K562 (cell line): Measurements from ENCODE around the gene SDS. TPM values are rescaled to one million over a fixed set of nuclear protein-coding genes. Genes with fewer than 3 reads are reported as not detected.

Experiments
- AFF1 ChIP-seq, 2 experiments: fragments of 450-650 bp; IDR thresholded peaks; 2 replicates each; pipeline ENCODE4 v1.6.1; 2018; ENCODE audit warnings: mild to moderate bottlenecking in 2 of 2, low read depth in 1 of 2; ENCODE audit not compliant: partially characterized antibody in 2 of 2
- BRD9 ChIP-seq: fragments of 450-650 bp; IDR thresholded peaks from 2 replicates; pipeline ENCODE4 v1.6.1; 2018; ENCODE audit warnings: low read depth; ENCODE audit not compliant: partially characterized antibody
- HDAC2 ChIP-seq: fragments of 450-650 bp; IDR thresholded peaks from 2 replicates; pipeline ENCODE4 v1.6.1; 2016; ENCODE audit warnings: mild to moderate bottlenecking
- IRF2 ChIP-seq: sonication (generic); formaldehyde crosslinking; IDR thresholded peaks from 2 replicates; pipeline ENCODE4 v1.8.1; 2022; ENCODE audit warnings: mild to moderate bottlenecking, missing genetic modification reagents
- KLF16 ChIP-seq: IDR thresholded peaks from 2 replicates; pipeline ENCODE4 v1.6.1; 2016; ENCODE audit warnings: antibody characterized with exemption
- LCOR ChIP-seq: sonication (generic); formaldehyde crosslinking; IDR thresholded peaks from 2 replicates; pipeline ENCODE4 v1.8.0; 2022; ENCODE audit warnings: mild to moderate bottlenecking, missing genetic modification reagents
- MBD2 ChIP-seq: sonication (generic); IDR thresholded peaks from 2 replicates; pipeline ENCODE4 v1.6.1; 2016; ENCODE audit warnings: low read depth, borderline replicate concordance
- NCOA2 ChIP-seq, 2 experiments: fragments of 450-650 bp; IDR thresholded peaks; 2 replicates each; pipeline ENCODE4 v1.6.1; 2018; ENCODE audit warnings: mild to moderate bottlenecking in 2 of 2, moderate library complexity in 1 of 2; ENCODE audit not compliant: partially characterized antibody in 2 of 2
- PML ChIP-seq: IDR thresholded peaks from 2 replicates; pipeline ENCODE4 v1.6.1; 2012; ENCODE audit warnings: low read length, inconsistent platforms
- PPARD ChIP-seq: fragments of 250-450 bp; sonication (Bioruptor Pico); IDR thresholded peaks from 2 replicates; pipeline ENCODE4 v1.8.0; 2022; ENCODE audit warnings: inconsistent platforms, mild to moderate bottlenecking, moderate library complexity
- RBM34 ChIP-seq: fragments of 200-400 bp; formaldehyde crosslinking; IDR thresholded peaks from 2 replicates; pipeline ENCODE4 v1.6.1; 2018; ENCODE audit warnings: low read length, borderline replicate concordance; ENCODE audit not compliant: insufficient read depth
- SUPT5H ChIP-seq: fragments of 450-650 bp; IDR thresholded peaks from 2 replicates; pipeline ENCODE4 v1.6.1; 2016
- TAF1 ChIP-seq: IDR thresholded peaks from 2 replicates; pipeline ENCODE4 v1.6.1; 2011; ENCODE audit warnings: mild to moderate bottlenecking, low read length, moderate library complexity; ENCODE audit not compliant: insufficient read depth, control insufficient read depth, severe bottlenecking; ENCODE audit errors: extremely low read depth
- ZBTB1 ChIP-seq: sonication (generic); formaldehyde crosslinking; IDR thresholded peaks from 2 replicates; pipeline ENCODE4 v1.8.1; 2023; ENCODE audit warnings: missing genetic modification reagents, low read depth, mild to moderate bottlenecking, borderline replicate concordance
- ZBTB7A ChIP-seq: IDR thresholded peaks from 2 replicates; pipeline ENCODE4 v1.6.1; 2011; ENCODE audit warnings: low read depth, mild to moderate bottlenecking, low read length, moderate library complexity, borderline replicate concordance; ENCODE audit not compliant: control insufficient read depth
- ZFP36 ChIP-seq: fragments of 150-350 bp; IDR thresholded peaks from 2 replicates; pipeline ENCODE4 v1.6.1; 2018; ENCODE audit warnings: low read length, low read depth; ENCODE audit not compliant: partially characterized antibody
- ZNF23 ChIP-seq: fragments of 250-450 bp; sonication (Bioruptor Pico); IDR thresholded peaks from 2 replicates; pipeline ENCODE4 v1.4.0; 2020; ENCODE audit warnings: mild to moderate bottlenecking
- ZNF239 ChIP-seq: fragments of 250-450 bp; sonication (Bioruptor Pico); IDR thresholded peaks from 2 replicates; pipeline ENCODE4 v1.4.0; 2020; ENCODE audit warnings: mild to moderate bottlenecking
- ZNF431 ChIP-seq: sonication (generic); formaldehyde crosslinking; IDR thresholded peaks from 2 replicates; pipeline ENCODE4 v1.8.0; 2022; ENCODE audit warnings: mild to moderate bottlenecking, missing genetic modification reagents
- ZNF696 ChIP-seq: fragments of 250-450 bp; sonication (Bioruptor Pico); conservative IDR thresholded peaks from 2 replicates; pipeline ENCODE4 v1.4.0; 2020; ENCODE audit warnings: mild to moderate bottlenecking, moderate library complexity
- polyA plus RNA-seq, 8 experiments: library from polyadenylated mRNA; depleted of rRNA in 4 of 8; stranded (reverse) in 5 of 8; unstranded in 3 of 8; fragments of >200 nt; fragmentation: Nextera tagmentation in 2 of 8; fragmentation: Illumina TruSeq in 1 of 8; extraction: Ambion mirVana in 2 of 8; extraction: Trizol in 1 of 8; gene quantifications; 2 replicates each; pipeline versions ENCODE4 v1.2.1 to v1.2.3, GENCODE V29; 2011 to 2014; ENCODE audit warnings: inconsistent platforms in 1 of 8, missing spikeins in 1 of 8
- total RNA-seq, 7 experiments: library from RNA; depleted of rRNA in 6 of 7; stranded (reverse); fragments of >200 nt in 6 of 7; fragmentation: Illumina TruSeq in 2 of 7; extraction: Trizol in 2 of 7; gene quantifications; 2 replicates each; pipeline versions ENCODE4 v1.2.1 to v1.2.3, GENCODE V29; 2011 to 2021; ENCODE audit warnings: low replicate concordance in 1 of 7
- TF ChIP-seq, protein P1 (sequence below): fragments of 450-650 bp; formaldehyde crosslinking; IDR thresholded peaks from 2 replicates; pipeline ENCODE4 v1.4.0; 2022; ENCODE audit warnings: mild to moderate bottlenecking, moderate library complexity
- TF ChIP-seq, protein P2 (sequence below): fragments of 250-450 bp; sonication (Bioruptor Pico); IDR thresholded peaks from 2 replicates; pipeline ENCODE4 v1.4.0; 2020; ENCODE audit warnings: borderline replicate concordance

Gene SDS
- total and polyA plus RNA-seq, 9 of the 15 experiments (the other 6 are each of a cell fraction or from before 2014, with no cell fraction given) = 0.07 to 1.1 (median 0.12) TPM; not detected in 1

GRCh38 chr12:113422030-113422885 lies 18.6 kb upstream of the SDS start, which contains the start of gene SDSL (continued):
- TF ChIP-seq, protein P1, sequence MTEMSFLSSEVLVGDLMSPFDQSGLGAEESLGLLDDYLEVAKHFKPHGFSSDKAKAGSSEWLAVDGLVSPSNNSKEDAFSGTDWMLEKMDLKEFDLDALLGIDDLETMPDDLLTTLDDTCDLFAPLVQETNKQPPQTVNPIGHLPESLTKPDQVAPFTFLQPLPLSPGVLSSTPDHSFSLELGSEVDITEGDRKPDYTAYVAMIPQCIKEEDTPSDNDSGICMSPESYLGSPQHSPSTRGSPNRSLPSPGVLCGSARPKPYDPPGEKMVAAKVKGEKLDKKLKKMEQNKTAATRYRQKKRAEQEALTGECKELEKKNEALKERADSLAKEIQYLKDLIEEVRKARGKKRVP (CRISPR knock-in tag) = no peak
- TF ChIP-seq PML = peak; percentile 75; the same call in 1 of the 2 replicates
- no peak for TF ChIP-seq PPARD (CRISPR knock-in tag)
- peak; percentile 94 for TF ChIP-seq SUPT5H
- peak; percentile 80 for TF ChIP-seq TAF1
- TF ChIP-seq LCOR (CRISPR knock-in tag) = peak; percentile 72; the same call in 1 of the 2 replicates
- TF ChIP-seq ZNF696 = no peak
- peak; percentile 98 for TF ChIP-seq KLF16
- 0 out of 2 replicates have a peak, but pooled peaks have one; percentile 56 for TF ChIP-seq ZBTB1 (CRISPR knock-in tag)
- no peak for TF ChIP-seq IRF2 (CRISPR knock-in tag)
- TF ChIP-seq MBD2 = peak; percentile 54; the same call in 1 of the 2 replicates
- TF ChIP-seq RBM34 = no peak
- TF ChIP-seq BRD9 = peak; percentile 39
- TF ChIP-seq ZNF239 (CRISPR knock-in tag) = 0 out of 2 replicates have a peak, but pooled peaks have one; percentile 30
- peak in 1 of 2 experiments; percentile 69 for TF ChIP-seq AFF1 (IDR thresholded peaks at IDR 0.05; ENCODE audit: low read depth in 1 of 2, partially characterized antibody in 2 of 2)
- no peak for TF ChIP-seq ZNF23 (CRISPR knock-in tag)
- TF ChIP-seq ZFP36 = no peak
- TF ChIP-seq HDAC2 = peak; percentile 23; the same call in 1 of the 2 replicates
- TF ChIP-seq ZBTB7A = 0 out of 2 replicates have a peak, but pooled peaks have one; percentile 8
- TF ChIP-seq, protein P2, sequence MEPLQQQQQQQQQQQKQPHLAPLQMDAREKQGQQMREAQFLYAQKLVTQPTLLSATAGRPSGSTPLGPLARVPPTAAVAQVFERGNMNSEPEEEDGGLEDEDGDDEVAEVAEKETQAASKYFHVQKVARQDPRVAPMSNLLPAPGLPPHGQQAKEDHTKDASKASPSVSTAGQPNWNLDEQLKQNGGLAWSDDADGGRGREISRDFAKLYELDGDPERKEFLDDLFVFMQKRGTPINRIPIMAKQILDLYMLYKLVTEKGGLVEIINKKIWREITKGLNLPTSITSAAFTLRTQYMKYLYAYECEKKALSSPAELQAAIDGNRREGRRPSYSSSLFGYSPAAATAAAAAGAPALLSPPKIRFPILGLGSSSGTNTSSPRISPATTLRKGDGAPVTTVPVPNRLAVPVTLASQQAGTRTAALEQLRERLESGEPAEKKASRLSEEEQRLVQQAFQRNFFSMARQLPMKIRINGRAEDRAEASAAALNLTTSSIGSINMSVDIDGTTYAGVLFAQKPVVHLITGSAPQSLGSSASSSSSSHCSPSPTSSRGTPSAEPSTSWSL = no peak
- TF ChIP-seq ZNF431 (CRISPR knock-in tag) = no peak
- no peak for TF ChIP-seq NCOA2 (IDR thresholded peaks at IDR 0.05; ENCODE audit: partially characterized antibody in 2 of 2)
